Astrocyte of the spinal cord (primary cell): ENCODE data around the gene BAG2.
A peak's percentile ranks its signal among the peaks of the same experiment; 100 is the strongest.

ENCODE experiments used
- DNase-seq: peaks from one replicate; pipeline ENCODE4 v3.0.0; 2011; ENCODE audit warnings: low read depth, low spot score
- H3K4me3 ChIP-seq: 2 replicates; pipeline ENCODE4 v1.5.1; 2011; ENCODE audit warnings: low read depth, mild to moderate bottlenecking, low read length, moderate library complexity
- in situ Hi-C: cut with HindIII; loops from 2 replicates; pipeline ENCODE4 v1.10.0; 2017; ENCODE audit warnings: low sequenced_read_pairs
- TF ChIP-seq, protein P1 (sequence below): IDR thresholded peaks from 2 replicates; pipeline ENCODE4 v1.5.1; 2012; ENCODE audit warnings: low read depth, mild to moderate bottlenecking, low read length, inconsistent platforms

BAG2 gene

DNA sequence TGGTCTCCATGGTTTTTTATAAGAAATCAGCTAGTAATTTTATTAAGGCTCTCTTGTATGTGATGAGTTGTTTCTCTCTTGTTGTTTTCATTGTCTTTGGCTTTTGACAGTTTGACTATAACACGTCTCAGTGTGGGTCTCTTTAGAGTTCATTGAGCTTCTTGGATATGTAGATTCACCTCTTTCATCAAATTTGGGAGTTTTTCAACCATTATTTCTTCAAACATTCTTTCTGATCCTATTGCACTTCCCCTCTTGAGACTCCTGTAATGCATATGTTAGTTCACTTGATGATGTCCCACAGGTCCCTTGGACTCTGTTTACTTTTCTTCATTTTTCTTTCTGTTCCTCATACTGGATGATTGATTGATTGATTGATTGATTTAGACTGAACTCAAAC, 7.0 kb upstream of the BAG2 start:
- in situ Hi-C loops = no loop called here
- DNase-seq = no peak
- TF ChIP-seq, protein P1, sequence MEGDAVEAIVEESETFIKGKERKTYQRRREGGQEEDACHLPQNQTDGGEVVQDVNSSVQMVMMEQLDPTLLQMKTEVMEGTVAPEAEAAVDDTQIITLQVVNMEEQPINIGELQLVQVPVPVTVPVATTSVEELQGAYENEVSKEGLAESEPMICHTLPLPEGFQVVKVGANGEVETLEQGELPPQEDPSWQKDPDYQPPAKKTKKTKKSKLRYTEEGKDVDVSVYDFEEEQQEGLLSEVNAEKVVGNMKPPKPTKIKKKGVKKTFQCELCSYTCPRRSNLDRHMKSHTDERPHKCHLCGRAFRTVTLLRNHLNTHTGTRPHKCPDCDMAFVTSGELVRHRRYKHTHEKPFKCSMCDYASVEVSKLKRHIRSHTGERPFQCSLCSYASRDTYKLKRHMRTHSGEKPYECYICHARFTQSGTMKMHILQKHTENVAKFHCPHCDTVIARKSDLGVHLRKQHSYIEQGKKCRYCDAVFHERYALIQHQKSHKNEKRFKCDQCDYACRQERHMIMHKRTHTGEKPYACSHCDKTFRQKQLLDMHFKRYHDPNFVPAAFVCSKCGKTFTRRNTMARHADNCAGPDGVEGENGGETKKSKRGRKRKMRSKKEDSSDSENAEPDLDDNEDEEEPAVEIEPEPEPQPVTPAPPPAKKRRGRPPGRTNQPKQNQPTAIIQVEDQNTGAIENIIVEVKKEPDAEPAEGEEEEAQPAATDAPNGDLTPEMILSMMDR = no peak
- no peak overlapping the region for H3K4me3 ChIP-seq

DNA sequence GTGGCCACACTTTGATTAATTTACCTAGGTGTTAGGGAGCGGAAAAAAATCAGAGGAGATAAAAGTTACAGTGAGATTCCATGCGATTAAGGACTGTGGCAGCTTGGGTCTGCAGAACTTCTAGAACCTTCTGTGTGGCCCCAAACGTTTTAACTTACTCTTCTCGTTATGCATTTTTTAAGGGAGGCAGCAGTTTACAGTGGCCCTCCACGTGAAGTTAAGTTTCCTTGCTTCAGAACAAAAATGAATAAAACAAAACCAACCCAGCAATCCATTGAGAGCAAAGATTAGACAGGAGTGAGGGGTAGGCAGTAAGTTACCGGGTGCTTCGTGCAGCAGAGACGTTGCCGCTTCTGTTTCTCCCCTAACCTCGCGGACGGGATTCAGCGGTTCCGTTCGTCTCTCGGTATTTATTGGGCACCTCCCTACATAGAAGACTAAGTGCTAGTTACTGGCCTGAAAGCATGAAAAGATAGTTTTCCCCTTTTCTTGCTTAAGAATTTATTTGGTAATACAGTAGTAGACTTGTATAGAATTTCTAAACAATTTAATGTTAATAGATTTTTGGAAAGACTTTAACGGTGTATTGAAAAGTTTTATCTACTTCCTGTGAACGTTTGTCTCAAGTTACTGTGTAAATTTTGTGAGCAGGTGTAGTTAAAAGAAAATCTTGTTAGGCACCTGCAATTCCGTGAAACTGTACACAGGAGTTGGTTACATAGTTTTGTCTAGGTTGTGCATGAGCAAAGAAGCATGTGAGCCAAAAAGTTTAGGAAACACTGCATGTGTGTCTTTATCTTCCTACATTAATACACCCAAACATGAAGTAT, 1.1 kb downstream of the BAG2 start:
- in situ Hi-C loops = no loop called here
- TF ChIP-seq, protein P1 = no peak
- H3K4me3 ChIP-seq = peak overlapping the region; percentile 66
- DNase-seq = peak; percentile 47

DNA sequence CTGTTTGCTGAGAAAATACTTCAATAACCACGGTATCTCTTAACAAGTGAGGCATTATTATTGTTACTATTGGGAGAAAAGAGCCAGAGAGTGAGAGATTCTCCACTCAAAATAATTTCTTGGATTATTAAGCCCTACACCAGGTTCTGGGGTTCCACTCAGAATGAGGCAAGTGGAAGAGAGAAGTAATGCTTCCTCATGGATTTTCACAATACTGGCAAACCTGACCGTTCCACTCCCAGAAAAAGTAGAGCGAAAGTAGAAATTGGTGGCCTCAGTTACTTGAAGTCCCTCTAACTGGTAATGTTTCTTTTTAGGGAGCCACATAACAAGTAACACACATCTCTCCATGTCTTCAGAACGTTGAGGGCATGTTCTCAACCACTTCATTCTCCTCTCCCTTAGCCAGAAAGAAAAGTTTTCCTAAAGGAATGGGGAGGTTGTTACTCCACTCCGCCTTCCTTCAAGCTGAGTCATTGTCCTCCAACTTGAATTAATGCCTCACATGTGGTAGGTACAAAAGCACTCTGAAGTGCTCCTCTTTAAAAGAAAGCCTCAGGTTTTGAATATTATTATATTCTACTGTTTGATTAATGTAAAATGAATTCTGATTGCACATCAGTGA, 1.9 kb downstream of the BAG2 start:
- DNase-seq = peak; percentile 76
- in situ Hi-C loops = no loop called here
- TF ChIP-seq, protein P1 = no peak
- H3K4me3 ChIP-seq = peak overlapping the region; percentile 66

DNA sequence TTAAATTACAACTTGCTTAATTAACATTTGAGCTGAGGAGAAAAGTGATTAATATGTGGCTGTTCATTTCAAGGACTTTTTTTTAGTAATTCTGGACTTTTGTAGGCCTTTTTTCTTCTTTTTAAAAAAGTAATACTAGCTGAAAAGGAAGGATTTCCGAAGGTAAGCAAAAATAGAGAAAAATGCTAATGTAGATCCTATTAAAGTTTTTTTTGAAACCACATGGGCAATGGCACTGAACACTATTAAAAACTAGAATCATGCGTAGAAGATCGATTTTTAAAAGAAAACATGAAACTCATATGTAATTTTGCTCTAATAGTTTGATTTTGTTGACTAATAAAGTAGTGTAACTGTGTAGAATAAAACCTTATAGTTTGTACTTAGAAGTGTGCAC, 2.4 kb downstream of the BAG2 start:
- TF ChIP-seq, protein P1 = no peak
- peak overlapping the region; percentile 66 for H3K4me3 ChIP-seq
- in situ Hi-C loops = no loop called here
- no peak for DNase-seq

DNA sequence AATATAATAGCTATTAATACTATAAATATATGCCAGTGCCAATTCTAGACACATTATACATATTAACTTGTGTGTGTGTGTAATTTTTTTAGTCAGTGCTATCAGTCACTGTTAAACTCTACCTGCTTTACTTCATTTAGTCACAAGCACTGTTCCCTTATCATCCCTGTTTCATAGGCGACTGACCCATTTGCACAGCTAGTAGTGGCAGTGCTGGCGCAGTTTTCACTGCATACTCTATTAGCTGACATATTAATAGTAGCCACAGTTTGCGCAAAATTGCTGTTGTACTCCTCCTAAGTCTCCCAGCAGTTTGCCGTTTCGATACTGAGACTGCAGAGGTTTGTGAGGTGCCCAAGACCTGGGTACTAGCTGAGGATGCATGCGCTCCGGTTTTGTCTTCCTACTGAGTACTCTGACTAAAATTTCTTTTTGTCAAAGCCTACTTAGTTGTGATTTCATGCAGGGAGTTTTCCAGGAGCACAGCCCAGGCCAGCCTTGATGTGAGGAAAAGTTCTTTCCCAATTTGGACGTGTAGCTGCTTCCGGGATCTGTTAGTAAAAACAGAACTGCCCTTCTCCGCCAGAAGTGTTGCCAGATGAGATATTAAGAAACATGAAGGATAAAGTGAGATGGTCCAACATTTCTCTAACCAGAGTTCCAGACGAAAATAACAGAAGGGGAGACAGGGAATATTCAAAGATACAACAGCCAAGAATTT, 5.6 kb downstream of the BAG2 start:
- in situ Hi-C loops = no loop called here
- DNase-seq = no peak
- TF ChIP-seq, protein P1 = no peak
- H3K4me3 ChIP-seq = no peak overlapping the region

DNA sequence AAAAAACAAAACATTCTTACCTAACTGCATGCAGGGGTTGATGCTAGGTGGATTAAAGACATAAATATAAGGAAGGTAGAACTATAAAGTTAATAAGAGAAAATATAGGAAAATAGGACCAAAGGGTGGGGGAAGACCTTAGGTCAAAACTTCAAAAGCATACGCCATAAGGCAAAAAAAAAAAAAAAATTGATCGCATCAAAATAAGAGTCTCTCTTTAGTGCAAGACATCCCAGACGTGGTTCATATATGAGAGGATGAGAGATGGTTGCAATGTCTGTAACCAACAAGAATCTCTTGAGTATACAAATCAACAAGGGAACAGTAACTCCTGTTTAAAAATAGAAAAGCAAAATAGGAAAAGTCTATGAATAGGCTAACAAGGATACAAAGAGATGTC, 8.5 kb downstream of the BAG2 start:
- TF ChIP-seq, protein P1 = no peak
- H3K4me3 ChIP-seq = no peak overlapping the region
- in situ Hi-C loops = no loop called here
- DNase-seq = no peak
